ENCODE data around the gene SUGCT. TPM values are rescaled to one million over a fixed set of nuclear protein-coding genes. Genes with fewer than 3 reads are reported as not detected.

SUGCT gene
- total and polyA plus RNA-seq, 12 donors, result 8.4 to 96.4 (median 25.5) TPM

DNA sequence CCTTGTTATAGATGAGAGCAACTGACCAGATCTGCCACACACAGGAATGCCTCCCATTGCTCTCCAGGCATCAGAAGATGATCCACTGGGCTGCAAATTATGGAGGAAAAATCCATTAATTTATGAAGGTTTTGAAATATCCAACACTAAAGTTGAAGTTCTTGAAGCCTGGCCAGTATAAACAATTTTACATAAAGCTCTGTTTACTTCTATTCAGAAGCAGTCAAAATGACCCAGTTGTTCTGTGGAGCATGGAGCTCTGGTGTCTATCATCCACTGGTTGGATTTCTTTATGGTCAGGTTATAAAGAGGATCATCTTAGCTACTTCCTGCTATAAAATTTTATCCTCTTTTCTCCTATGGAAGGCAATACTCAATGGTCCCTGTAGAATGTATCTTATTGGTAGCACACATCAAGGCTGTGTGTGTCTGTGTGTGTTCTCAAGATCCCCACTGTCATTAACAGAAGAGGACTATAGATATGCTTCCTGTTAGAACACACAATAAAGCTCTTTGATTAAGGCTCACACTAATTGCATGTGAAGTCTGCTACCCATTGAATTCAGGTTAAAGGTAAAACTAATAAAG, 747.4 kb downstream of the SUGCT start:
- TF ChIP-seq, protein P1, sequence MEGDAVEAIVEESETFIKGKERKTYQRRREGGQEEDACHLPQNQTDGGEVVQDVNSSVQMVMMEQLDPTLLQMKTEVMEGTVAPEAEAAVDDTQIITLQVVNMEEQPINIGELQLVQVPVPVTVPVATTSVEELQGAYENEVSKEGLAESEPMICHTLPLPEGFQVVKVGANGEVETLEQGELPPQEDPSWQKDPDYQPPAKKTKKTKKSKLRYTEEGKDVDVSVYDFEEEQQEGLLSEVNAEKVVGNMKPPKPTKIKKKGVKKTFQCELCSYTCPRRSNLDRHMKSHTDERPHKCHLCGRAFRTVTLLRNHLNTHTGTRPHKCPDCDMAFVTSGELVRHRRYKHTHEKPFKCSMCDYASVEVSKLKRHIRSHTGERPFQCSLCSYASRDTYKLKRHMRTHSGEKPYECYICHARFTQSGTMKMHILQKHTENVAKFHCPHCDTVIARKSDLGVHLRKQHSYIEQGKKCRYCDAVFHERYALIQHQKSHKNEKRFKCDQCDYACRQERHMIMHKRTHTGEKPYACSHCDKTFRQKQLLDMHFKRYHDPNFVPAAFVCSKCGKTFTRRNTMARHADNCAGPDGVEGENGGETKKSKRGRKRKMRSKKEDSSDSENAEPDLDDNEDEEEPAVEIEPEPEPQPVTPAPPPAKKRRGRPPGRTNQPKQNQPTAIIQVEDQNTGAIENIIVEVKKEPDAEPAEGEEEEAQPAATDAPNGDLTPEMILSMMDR (IDR thresholded peaks at IDR 0.05), result no peak

GRCh38 chr7:40883826-40884225, 749.0 kb downstream of the SUGCT start:
- no peak for DNase-seq
- H3K4me3 ChIP-seq, result no peak overlapping the region
- H3K27me3 ChIP-seq, result no peaks in the 10 kb centered on the region
- no peak for TF ChIP-seq POLR2A (IDR thresholded peaks at IDR 0.05)
- TF ChIP-seq, protein P1 (IDR thresholded peaks at IDR 0.05), result no peak
- H3K4me1 ChIP-seq (replicated peaks in 1 of 2), result no peaks in the 10 kb centered on the region
- intact Hi-C loops (cut with DNase I), result no loop called here
- H3K27ac ChIP-seq, result no peak overlapping the region
- no peaks in the 10 kb centered on the region for H3K36me3 ChIP-seq (replicated peaks in 1 of 2)
- H3K9me3 ChIP-seq (replicated peaks in 1 of 3), result no peaks in the 10 kb centered on the region

More for the DNA sequence above, 747.4 kb downstream of the SUGCT start:
- Histone ChIP-seq H3K36me3 (replicated peaks in 1 of 2) (no peaks in the 10 kb centered on the region), H3K27ac (no peak overlapping the region), H3K27me3 (no peaks in the 10 kb centered on the region), H3K9me3 (replicated peaks in 1 of 3) (no peaks in the 10 kb centered on the region), H3K4me3 (no peak overlapping the region), H3K4me1 (replicated peaks in 1 of 2) (no peaks in the 10 kb centered on the region)
- intact Hi-C loops (cut with DNase I), result no loop called here
- DNase-seq, result no peak

- TF ChIP-seq, protein P1 (IDR thresholded peaks at IDR 0.05), result no peak
- TF ChIP-seq POLR2A (IDR thresholded peaks at IDR 0.05), result no peak
- DNase-seq, result no peak
Measured at GRCh38 chr7:40884241-40884640, 749.4 kb downstream of the SUGCT start.

GRCh38 chr7:40885503-40885902, 750.7 kb downstream of the SUGCT start:
- no peak for TF ChIP-seq POLR2A (IDR thresholded peaks at IDR 0.05)
- TF ChIP-seq, protein P1 (IDR thresholded peaks at IDR 0.05), result no peak

More at GRCh38 chr7:40884241-40884640, 749.4 kb downstream of the SUGCT start:
- Histone ChIP-seq H3K9me3 (replicated peaks in 1 of 3) (no peaks in the 10 kb centered on the region), H3K27me3 (no peaks in the 10 kb centered on the region), H3K4me1 (replicated peaks in 1 of 2) (no peaks in the 10 kb centered on the region), H3K27ac (no peak overlapping the region), H3K36me3 (replicated peaks in 1 of 2) (no peaks in the 10 kb centered on the region), H3K4me3 (no peak overlapping the region)
- intact Hi-C loops (cut with DNase I), result no loop called here
- 85 to 95% (median 91%) methylated on average over 3 of the region's 3 CpGs for WGBS, 4 donors

More at GRCh38 chr7:40885503-40885902, 750.7 kb downstream of the SUGCT start:
- Histone ChIP-seq H3K36me3 (replicated peaks in 1 of 2) (no peaks in the 10 kb centered on the region), H3K4me1 (replicated peaks in 1 of 2) (no peaks in the 10 kb centered on the region), H3K27ac (no peak overlapping the region), H3K9me3 (replicated peaks in 1 of 3) (no peaks in the 10 kb centered on the region), H3K4me3 (no peak overlapping the region), H3K27me3 (no peaks in the 10 kb centered on the region)
- intact Hi-C loops (cut with DNase I), result no loop called here
- 36 to 46% (median 39%) methylated on average over 2 of the region's 2 CpGs for WGBS, 4 donors
- DNase-seq, result no peak
